ENCODE results near the gene RCBTB2. TPM values are rescaled to one million over a fixed set of nuclear protein-coding genes. Genes with fewer than 3 reads are reported as not detected.
"Not testable (repeated sequence)": the region's sequence is repeated elsewhere in the genome, so short reads cannot be mapped to it uniquely, and the experiment has no call there.

Gene RCBTB2
- total RNA-seq, 1 donor from 2014 or later = 11.5 TPM

DNA sequence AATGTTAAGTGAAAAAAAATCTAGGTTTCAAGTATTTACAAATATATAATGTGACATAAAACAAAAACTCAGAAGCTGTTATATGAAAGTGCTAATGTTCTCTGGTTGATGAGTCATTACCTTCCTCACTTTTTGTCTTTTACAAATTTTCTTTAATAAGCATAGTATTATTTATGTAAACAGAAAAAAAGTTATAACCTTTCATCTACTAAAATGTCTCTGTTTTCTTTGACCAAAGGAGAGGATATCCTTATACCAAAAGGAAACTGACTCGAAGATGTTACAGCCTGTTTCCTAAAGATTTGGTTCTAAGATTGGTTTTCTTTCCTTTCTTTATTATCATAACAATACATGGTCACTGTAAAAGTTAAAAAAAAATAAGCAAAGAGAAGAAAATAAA is 38.0 kb downstream of the RCBTB2 start:
- DNase-seq (ENCODE audit: low spot score) = no peak

DNA sequence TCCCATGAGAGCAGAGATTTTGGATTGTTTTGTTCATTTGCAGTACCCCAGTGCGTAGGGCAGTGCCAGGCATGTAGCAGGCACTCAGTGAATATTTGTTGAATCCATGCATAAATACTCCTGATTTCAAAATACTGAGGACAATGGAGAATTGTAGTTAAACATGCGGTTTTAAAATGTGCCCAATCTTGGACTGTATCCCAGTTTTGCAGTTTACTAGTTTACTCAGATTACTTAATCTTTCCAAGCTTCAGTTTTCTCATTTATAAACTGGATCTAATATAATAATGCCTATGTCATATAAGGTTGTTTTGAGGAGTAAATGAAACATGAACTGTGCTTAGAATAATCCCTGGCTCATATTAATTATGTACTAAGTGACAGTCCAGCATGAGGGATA is 39.0 kb downstream of the RCBTB2 start:
- DNase-seq (ENCODE audit: low spot score) = no peak

DNA sequence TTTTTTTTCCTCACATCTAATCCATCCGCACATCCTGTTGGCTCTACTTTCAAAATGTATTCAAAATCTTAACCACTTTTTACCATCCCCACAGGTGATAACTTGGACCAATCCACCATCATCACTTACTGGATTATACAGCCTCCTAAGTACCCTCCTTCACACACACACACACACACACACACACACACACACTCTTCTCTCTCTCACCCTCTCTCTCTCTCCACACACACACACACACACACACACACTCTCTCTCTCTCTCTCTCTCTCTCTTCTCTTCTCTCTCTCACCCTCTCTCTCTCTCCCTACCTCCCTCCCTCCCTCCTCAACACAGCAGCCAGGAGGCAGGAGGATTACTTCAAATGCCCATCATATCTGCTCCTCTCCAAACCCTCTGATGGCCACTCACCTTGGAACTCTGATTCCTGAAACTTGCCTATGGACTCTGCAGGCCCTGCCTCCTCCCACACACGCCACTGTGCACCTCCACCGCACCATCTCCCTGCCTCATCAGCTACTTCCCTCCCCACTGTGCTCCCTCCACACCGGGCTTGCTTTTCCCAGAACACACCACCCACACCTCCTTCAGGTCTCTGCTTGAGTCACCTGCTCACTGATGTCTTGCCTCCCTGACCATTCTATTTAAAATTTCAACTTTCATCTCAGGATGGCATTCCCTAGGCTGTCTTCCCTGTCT is 39.7 kb downstream of the RCBTB2 start:
- no peak for DNase-seq (ENCODE audit: low spot score)

DNA sequence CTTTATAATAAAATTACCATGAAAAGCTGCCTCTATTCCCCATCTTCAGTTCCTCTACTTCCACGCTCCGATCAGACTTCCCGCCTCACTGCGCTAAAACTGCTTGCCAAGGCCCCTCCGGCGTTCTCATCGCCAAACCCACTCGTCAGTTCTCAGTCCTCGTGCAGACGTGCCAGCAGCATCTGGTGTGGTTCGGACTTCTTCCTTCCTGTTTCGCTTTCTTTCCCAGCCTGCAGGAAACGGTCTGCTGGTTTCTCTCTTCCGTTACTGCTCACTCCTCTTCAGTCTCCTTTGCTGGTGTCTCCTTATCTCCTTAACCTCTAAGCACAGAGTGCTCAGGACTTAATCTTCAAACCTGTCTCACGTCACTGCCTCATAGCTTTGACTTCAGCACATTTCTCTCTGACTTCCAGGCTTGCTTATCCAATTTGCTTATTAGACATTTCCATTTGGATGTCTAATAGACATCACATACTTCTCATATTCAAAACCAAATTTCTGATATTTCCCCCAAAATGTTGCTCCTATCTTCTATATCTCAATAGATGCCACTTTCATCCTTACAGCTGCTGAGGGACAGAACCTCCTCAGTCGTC is 40.3 kb downstream of the RCBTB2 start:
- peak; percentile 72 for DNase-seq (ENCODE audit: low spot score)

DNA sequence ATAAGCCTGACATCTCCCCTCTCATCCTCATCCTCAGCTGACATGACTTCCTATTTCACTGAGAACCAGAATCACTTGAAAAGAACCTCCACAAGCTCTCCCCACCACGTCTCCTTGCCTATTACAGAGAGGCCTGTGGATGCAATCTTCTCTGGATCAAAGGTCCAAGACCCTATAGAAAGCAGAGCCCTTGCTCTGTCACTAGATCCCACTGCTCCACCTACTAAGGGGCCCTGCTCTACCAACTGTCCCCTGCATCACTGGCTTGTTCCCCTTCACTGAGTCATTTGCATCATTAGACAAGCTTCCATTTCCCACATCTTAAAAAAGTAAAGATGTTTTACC is 40.8 kb downstream of the RCBTB2 start:
- DNase-seq (ENCODE audit: low spot score) = no peak

DNA sequence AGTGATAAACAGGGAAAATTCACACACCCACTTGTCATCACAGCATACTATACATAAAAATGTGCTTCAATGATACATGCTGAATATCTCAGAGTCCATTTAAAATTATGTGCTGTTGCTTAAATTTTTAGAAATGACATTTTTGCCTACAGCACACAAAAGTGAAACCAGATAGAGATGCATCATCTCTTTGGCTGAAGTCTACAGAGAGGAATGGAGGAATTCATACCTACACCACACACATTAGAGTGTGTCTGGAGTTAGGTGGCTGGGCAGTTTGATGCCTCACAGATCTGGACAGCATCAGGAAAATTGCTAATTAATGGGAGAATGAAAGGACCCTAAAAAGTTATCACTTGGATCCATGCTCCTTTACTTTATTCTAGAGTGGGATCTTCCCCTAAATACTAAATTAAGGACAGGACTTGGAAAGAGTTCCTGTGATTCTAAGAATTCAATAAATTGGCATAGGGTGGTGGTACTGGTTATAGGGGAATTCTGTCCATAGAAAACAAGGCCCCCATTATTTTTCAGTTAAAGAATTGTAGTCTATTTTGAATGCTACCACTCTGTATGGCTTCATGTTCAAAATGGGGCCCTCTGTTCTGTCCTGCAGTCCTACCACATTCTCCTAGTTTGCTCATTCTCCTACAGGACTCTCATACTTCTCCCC is 41.3 kb downstream of the RCBTB2 start:
- DNase-seq (ENCODE audit: low spot score) = no peak

DNA sequence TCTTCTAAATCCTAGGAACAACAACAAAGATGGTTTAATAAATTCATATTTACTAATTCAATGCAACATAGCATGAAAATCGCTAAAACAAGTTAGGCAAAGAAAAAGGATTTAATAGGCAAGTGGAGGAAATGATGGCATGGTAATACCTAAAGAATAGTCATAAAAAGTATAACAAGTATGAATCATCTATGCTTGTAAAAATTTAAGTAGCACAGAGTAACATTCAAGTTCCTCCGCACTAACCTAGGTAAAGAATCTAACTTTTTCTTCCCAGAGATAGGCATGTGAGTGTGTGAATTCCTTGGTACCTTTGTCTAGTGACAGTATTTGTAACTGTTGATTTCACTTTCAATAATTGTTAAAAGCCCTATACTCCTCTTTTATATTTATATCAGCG is 42.6 kb downstream of the RCBTB2 start:
- no peak for DNase-seq (ENCODE audit: low spot score)

DNA sequence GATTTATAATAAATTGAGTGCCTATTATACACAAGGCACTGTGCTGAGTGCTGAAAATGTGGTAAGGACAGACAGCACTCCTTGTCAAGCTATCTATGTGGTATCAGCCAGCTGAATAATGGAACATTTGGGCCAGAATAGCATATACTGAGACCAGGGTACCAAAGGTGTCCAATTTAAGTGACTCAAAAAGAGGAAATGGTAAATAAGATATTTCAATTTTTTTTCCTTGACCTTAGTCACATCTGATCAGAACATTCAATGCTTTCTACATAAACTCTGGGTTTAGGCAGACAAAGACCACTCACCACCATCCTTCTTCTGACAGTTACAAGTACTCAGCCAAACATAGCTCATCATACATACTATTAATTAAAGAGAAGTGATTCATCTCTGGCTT is 43.2 kb downstream of the RCBTB2 start:
- DNase-seq (ENCODE audit: low spot score) = no peak

DNA sequence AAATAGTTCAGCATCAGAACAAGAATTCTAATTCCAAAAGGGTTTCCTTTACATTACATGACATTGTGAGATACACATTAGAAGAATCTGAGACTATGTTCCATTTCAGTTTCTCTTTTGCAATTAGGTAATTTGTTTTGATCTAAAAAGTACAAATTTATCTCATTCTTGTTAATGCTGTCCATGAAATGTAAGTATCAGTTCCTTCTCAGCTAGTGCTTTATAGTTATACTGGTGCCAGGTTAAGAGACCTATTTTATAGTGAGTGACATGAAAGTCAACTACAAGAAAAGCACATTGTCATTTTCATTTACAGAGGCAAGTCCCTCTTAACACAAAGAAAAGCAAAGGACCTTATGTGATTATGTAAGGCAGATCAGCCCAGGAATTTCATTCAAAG is 43.9 kb downstream of the RCBTB2 start:
- DNase-seq (ENCODE audit: low spot score) = no peak

DNA sequence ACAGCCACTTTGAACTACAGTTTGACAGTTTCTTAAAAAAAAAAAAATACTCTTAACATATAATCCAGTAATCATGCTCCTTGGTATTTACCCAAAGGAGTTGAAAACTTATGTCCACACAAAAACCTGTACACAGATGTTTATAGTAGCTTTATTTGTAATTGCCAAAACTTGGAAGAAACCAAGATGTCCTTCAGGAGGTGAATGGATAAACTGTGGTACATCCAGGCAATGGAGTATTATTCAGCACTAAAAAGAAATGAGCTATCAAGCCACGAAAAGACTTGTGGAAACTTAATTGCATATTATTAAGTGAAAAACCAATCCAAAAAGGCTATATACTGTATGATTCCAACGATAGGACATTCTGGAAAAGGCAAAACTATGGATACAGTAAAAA is 44.9 kb downstream of the RCBTB2 start:
- DNase-seq (ENCODE audit: low spot score) = no peak

DNA sequence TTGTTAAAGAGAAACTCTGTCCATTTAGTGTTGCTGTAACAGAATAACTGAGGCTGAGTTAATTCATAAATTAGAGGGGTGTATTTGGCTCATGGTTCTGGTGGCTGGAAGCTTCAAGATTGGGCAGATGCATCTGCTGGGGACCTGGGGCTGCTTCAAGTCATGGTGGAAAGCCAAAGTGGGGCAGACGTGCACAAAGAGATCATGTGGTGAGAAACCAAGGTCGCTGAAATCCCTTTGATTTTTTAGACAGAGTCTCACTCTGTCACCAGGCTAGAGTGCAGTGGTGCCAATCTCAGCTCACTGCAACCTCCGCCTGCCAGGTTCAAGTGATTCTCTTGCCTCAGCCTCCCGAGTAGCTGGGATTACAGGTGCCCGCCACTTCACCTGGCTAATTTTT is 46.0 kb downstream of the RCBTB2 start:
- no peak for DNase-seq (ENCODE audit: low spot score)

DNA sequence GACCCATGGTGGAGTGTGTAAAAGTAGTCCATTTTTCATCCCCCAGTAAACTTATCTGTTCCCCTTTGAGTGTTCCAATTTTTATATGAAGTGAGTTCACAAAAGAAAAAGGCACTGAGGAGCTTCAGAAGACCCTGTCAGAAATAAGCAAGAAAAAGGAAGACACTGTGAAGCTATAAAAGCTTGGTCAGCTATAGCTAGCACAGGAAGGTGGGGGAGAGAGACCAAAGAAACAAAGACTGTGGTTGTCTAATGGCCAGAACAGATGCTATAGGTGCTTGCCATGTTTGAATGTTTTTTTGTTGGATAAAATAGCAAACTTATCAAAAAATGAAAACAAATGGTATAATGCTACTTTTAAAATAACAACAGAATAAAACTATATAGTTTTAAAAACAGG is 46.5 kb downstream of the RCBTB2 start:
- no peak for DNase-seq (ENCODE audit: low spot score)

DNA sequence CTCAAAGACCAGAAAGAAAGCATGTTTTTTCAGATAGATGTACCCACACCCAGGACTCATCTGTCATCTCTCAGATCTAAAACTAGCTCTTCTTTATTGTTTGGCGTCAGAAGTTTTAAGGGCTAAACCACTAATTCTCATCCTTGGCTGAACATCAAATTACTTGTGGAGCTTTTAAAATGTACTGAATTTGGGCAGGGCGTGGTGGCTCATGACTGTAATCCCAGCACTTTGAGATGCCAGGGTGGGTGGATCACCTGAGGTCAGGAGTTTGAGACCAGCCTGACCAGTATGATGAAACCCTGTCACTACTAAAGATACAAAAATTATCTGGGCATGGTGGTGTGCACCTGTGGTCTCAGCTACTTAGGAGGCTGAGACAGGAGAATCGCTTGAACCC is 47.4 kb downstream of the RCBTB2 start:
- no peak for DNase-seq (ENCODE audit: low spot score)

DNA sequence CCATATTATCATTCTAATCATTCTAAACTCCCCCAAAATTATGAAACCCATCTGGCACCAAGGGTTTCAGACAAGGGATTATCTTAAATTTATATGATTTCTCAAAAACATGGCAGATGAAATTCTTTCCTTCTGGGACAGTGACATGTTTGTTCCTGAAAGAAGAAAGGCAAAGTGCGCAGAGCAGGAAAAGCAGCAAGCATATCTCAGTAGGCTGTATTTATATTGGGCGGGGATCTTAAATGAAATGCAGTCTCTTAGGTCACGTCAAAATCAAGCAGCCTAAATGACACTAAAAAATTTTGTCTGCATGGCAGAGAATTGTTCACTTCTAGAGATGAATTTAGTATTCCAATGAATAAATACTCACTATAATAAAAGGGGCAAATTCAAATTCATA is 49.3 kb downstream of the RCBTB2 start:
- DNase-seq (ENCODE audit: low spot score) = no peak

DNA sequence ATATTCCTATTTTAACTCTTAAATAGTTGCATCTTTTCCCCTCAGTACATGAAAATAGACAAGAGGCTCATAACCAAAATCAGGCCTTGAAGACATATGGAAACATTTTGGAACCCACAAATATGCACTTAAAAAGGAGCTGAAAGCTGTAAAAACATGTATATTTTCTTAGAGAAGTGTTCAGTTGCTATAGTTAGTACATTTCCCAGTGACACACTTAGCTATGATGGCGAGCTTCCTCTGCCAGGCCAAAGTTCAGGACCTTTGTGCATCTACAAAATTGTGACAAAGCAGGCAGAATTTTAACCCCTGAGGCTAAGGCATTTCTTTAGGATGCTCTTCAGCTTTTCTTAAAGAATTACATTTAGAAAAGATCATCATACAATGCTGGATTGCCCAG is 54.5 kb downstream of the RCBTB2 start:
- no peak for DNase-seq (ENCODE audit: low spot score)

DNA sequence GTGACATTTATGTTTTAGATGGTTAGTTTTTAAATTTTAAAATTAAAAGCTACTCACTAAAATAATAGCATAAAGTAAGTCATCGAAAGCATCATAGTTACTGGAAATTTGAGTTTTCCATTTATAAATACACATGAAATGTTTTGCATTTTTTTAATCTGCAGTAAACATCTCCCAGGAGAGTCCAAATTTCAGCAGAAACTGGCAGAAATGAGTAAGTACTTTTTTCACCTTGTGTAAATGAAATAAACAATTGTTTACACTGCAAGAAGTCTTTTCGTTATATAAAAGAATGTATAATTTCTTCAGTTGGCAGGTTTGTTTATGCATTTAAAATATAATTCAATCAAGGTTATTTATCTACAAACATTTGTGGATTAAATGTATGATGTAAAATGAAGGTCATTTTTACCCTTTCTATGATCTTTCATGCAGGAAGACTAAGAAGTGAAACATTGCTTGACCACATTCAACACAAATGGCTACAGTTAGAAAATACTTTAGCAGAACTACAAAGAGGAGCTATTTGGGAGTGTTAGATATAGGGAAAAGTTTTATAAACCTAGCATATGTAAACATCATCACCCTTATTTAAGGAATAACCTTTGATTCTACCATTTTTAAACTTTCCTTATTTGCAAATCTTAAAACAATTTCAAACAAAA is 55.6 kb downstream of the RCBTB2 start:
- DNase-seq (ENCODE audit: low spot score) = no peak

DNA sequence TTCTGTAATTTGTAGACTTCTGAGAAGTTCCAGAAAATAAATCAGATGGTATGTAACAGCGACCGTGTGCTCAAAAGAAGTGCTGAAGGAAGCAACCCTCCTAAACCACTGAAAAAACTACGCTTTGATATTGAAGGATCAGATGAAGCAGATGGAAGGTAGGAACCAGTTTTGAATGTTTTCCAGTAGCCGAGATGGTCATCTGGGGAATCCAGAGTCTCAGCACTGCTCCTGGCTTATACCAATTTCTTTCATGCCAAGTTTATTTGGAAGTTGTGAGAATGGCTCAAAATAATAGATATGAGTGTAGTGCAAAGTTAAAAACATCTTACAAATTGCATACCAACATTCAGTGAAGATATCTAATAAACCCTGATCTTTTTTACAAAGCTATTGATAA is 56.2 kb downstream of the RCBTB2 start:
- DNase-seq (ENCODE audit: low spot score) = no peak

DNA sequence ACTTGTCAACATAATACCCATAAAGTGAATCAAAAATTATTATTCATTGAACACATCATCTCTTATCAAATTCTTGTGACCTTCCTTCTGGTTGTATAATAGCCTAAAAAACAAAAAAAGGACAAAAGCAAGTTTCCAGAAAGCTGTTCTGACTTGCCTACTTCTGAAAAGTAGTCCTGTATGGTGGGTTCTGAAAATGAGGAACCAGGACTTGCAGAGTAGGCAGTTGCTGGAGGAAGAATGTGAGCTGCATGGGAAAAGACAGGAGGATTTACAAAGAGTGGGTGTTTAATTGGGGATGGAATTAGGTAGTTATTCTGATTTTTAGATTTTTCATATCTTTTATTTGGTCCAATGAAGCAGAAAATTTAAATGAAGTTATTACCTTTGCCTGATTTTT is 56.7 kb downstream of the RCBTB2 start:
- DNase-seq (ENCODE audit: low spot score) = no peak

DNA sequence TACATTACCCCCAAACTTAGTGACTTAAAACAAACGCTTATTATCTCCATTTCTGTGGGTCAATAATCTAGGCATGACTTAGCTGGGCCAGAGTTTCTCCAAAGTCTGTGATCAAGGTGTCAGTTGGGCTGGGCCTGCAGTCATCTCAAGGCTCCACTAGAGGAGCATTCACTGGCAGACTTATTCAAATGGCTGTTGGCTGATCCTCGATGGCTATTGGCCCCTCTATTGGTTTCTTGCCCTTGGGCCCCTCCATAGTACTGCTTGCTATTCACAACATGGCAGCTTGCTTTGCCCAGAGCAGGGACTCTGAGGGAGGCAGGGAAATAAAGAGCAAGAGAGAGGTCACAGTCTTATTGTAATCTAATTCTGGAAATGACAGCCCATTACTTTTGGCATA is 57.6 kb downstream of the RCBTB2 start:
- DNase-seq (ENCODE audit: low spot score) = no peak

DNA sequence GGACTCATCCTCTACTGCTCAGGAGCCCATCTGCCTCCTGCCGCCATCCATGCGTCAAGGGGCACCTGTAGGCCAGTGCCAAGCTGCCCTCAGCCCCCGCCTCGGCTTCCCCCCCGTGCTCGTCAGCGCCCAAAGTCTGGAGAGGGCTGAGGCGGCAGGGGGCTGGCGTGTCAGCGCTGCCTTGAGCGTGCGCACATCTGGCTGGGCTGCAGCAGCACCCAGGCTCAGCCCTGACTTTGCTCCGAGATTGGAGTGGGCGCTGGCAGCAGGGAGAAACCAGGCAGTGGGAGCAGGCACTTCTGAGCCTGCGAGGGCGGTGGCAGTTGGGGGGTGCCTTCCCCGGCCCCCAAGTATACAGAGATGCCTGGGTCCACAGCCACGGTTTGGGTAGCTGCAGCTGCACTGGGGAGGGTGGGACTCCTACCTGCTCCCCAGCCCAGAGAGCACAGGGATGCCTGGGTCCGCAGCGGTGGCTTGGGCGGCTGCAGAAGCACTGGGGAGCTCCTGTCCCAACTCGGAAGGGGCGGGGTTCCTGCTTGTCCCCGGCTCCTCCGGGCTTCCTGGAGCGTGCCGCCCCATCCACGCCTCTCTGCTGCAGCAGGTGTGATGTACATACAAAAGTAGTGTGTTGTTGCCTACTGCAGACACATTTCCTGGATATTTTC is 75.2 kb downstream of the RCBTB2 start:
- no peak for DNase-seq (ENCODE audit: low spot score)

DNA sequence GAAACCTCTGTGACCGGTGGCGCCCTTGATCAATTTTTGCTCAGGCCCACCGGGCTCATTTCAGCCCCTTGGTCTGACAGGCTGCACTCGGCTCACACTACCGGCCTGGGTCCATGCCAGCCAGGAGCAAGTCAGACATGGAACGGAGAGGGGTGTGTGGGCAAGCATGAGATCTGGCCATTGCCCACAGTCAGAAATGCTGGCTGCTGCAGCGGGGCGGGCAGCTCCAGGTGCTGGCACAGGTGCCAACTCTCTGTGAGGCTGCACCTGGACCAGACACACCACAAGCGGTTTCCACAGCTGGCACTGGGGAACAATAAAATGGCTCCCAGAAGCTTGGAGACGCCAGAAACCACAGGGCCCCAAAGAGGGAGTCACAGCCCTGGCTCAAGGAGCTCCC is 76.3 kb downstream of the RCBTB2 start:
- no peak for DNase-seq (ENCODE audit: low spot score)

DNA sequence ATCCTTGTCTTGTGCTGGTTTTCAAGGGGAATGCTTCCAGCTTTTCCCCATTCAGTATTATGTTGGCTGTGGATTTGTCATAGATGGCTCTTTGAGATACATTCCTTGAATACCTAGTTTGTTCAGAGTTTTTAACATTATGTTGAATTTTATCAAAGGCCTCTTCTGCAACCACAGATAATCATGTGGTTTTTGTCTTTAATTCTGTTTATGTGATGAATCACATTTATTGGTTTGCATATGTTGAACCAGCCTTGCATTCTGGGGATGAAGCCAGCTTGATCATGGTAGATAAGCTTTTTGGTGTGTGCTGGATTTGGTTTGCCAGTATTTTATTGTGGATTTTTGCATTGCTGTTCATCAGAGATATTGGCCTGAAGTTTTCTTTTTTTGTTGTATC is 81.7 kb downstream of the RCBTB2 start:
- DNase-seq (ENCODE audit: low spot score) = not testable (repeated sequence)

DNA sequence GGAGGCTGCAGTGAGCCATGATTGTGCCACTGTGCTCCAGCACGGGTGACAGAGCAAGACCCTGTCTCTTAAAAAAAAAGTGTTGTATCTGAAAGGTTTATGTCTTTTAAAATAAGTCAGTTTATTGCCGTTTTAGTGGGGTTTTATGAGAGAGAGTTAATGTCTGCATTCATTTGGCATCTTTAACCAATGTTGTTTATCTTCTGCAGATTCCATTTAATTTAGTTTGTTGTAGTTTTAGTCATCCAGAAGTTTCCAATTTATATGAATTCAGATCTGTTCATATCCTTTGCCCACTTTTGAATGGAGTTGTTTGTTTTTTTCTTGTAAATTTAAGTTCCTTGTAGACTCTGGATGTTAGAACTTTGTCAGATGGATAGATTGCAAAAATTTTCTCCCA is 83.2 kb downstream of the RCBTB2 start:
- DNase-seq (ENCODE audit: low spot score) = no peak
